Kidney (tissue), 14 donors: ENCODE measurements around the gene ADH7. TPM values are rescaled to one million over a fixed set of nuclear protein-coding genes. Genes with fewer than 3 reads are reported as not detected.

Source experiments
- DNase-seq, 5 donors: peaks; one replicate each; pipeline ENCODE4 v3.0.0-alpha.2; 2013 to 2020
- FAIRE-seq: peaks from 2 replicates; lab custom pipeline; 2012; peaks lifted over from hg19 to GRCh38; lab: Jason Lieb, UNC
- H3K27ac ChIP-seq, 2 donors: one replicate each; pipeline ENCODE4 v1.7.0; 2013; ENCODE audit warnings: low read depth in 2 of 2, low read length in 2 of 2, inconsistent platforms in 1 of 2
- H3K27me3 ChIP-seq: one replicate; pipeline ENCODE4 v1.7.1; 2013; ENCODE audit warnings: low read length, inconsistent platforms; ENCODE audit not compliant: control insufficient read depth, insufficient read depth
- H3K36me3 ChIP-seq, 3 donors: one replicate each; pipeline versions ENCODE4 v1.7.0 to v1.7.1; 2013; ENCODE audit warnings: low read length in 3 of 3, control low read depth in 1 of 3, inconsistent platforms in 1 of 3; ENCODE audit not compliant: insufficient read depth in 3 of 3, control insufficient read depth in 2 of 3
- H3K4me1 ChIP-seq, 3 donors: one replicate each; pipeline versions ENCODE4 v1.7.0 to v1.7.1; 2013; ENCODE audit warnings: low read length in 3 of 3, inconsistent platforms in 1 of 3, low read depth in 1 of 3; ENCODE audit not compliant: control insufficient read depth in 2 of 3, insufficient read depth in 2 of 3
- H3K4me3 ChIP-seq, 3 donors: one replicate each; pipeline versions ENCODE4 v1.7.0 to v1.8.1; 2013; ENCODE audit warnings: low read length in 3 of 3, control low read depth in 1 of 3, inconsistent platforms in 1 of 3
- H3K9ac ChIP-seq, 3 donors: one replicate each; pipeline versions ENCODE4 v1.7.0 to v1.7.1; 2013; ENCODE audit warnings: low read length in 3 of 3, control low read depth in 1 of 3, inconsistent platforms in 1 of 3
- H3K9me3 ChIP-seq, 3 donors: one replicate each; pipeline versions ENCODE4 v1.7.0 to v1.7.1; 2013; ENCODE audit warnings: low read length in 3 of 3, control low read depth in 1 of 3, inconsistent platforms in 1 of 3; ENCODE audit not compliant: control insufficient read depth in 2 of 3, insufficient read depth in 1 of 3
- intact Hi-C: fragments of 100-400 bp; cut with DNase I; formaldehyde crosslinking; loops from one replicate; pipeline ENCODE4 v1.11.1; 2022
- polyA plus RNA-seq: library from polyadenylated mRNA; stranded (reverse); fragments of 350-450 nt; fragmentation: Illumina TruSeq; extraction: RNeasy Lipid Tissue Mini Kit (QIAGEN cat#74804); gene quantifications from one replicate; pipeline ENCODE4 v1.2.3, GENCODE V29; 2014; ENCODE audit warnings: low read depth, low replicate concordance; ENCODE audit not compliant: insufficient read depth
- total RNA-seq: library from RNA; stranded (reverse); fragmentation: NEBNext Ultra II Directional; extraction: Animal tissue kit (Norgen Biotek cat#: 25700); gene quantifications from one replicate; pipeline ENCODE4 v1.2.1, GENCODE V29; 2021
- TF ChIP-seq, protein P1 (sequence below): IDR thresholded peaks from 3 replicates; pipeline ENCODE4 v1.5.1; 2012; ENCODE audit warnings: mild to moderate bottlenecking, moderate library complexity, borderline replicate concordance; ENCODE audit not compliant: insufficient read depth; ENCODE audit errors: extremely low read depth
- donor health status: control.
- donor health status: control.
- donor health status: control.
- donor health status: control.
- donor health status: control.
- donor health status: DM: yes; HTN: yes; CAD: no.
- donor health status: Normal renal cell carcinoma (clear cell type).

The ADH7 gene
- total and polyA plus RNA-seq, 2 donors from 2014 or later: not detected

DNA sequence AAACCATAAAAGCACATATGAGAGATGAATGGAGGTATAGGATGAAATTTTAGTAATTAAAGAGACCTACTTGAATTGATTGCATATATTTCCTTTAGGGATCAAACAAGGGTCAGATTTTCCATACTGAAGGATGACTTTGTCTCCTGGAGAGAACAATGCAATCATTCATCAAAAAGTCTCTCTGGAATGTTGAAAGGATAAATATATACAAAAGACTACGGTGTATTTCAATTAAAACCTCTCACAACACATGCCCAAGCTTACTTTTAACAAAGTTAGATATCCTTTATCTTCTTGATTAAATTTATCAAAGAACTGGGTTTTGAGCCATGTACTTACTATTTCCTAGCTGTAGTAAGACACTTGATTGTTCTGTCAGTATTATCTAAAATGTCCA lies 36.8 kb upstream of the ADH7 start:
- intact Hi-C loops: no loop called here
- Histone ChIP-seq H3K4me1 (no peaks in the 10 kb centered on the region), H3K9me3 (no peaks in the 10 kb centered on the region), H3K9ac (no peak overlapping the region), H3K4me3 (no peak overlapping the region), H3K27ac (no peak overlapping the region), H3K27me3 (no peaks in the 10 kb centered on the region), H3K36me3 (no peaks in the 10 kb centered on the region)
- TF ChIP-seq, protein P1, sequence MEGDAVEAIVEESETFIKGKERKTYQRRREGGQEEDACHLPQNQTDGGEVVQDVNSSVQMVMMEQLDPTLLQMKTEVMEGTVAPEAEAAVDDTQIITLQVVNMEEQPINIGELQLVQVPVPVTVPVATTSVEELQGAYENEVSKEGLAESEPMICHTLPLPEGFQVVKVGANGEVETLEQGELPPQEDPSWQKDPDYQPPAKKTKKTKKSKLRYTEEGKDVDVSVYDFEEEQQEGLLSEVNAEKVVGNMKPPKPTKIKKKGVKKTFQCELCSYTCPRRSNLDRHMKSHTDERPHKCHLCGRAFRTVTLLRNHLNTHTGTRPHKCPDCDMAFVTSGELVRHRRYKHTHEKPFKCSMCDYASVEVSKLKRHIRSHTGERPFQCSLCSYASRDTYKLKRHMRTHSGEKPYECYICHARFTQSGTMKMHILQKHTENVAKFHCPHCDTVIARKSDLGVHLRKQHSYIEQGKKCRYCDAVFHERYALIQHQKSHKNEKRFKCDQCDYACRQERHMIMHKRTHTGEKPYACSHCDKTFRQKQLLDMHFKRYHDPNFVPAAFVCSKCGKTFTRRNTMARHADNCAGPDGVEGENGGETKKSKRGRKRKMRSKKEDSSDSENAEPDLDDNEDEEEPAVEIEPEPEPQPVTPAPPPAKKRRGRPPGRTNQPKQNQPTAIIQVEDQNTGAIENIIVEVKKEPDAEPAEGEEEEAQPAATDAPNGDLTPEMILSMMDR: no peak
- FAIRE-seq: no peak
- no peak for DNase-seq

DNA sequence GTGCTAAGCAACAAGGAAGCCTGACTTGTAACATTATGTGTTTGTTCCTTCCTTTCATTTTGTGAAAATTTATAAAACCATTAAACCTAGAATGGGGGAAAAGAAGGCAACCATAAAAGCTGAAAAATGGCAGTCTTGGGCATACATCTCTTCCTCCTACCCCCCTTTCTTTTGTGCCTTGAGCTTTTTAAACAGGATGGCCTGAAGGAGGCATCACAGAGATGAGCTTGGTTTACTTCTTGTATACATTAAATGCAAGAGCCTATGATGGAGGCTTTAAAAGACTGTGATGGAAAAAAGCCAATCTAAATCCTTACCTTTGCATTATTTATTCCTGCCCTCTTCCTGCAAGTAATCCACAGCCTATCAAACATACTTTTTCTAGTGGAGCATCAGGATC lies 36.2 kb upstream of the ADH7 start:
- intact Hi-C loops: no loop called here
- TF ChIP-seq, protein P1: no peak
- DNase-seq: no peak
- FAIRE-seq: no peak
- Histone ChIP-seq H3K27ac (no peak overlapping the region), H3K27me3 (no peaks in the 10 kb centered on the region), H3K4me3 (no peak overlapping the region), H3K4me1 (no peaks in the 10 kb centered on the region), H3K36me3 (no peaks in the 10 kb centered on the region), H3K9ac (no peak overlapping the region), H3K9me3 (no peaks in the 10 kb centered on the region)

DNA sequence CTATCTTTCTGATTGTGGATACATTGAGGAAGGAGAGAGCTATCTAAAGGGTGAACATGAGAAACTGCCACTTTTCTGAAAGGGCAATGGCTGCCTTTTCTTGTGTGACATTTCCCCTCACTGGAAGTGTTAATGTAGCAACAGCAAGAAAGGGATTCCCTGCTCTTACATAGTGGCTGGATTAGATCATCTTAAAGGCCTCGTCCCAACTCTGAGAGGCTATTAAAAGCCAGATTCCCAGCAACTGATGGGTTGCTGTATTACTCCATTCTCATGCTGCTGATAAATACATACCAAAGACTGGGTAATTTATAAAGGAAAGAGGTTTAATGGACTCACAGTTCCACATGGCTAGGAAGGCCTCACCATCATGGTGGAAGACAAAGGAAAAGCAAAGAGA lies 33.7 kb upstream of the ADH7 start:
- Histone ChIP-seq H3K27me3 (no peaks in the 10 kb centered on the region), H3K4me1 (no peaks in the 10 kb centered on the region), H3K9me3 (no peaks in the 10 kb centered on the region), H3K36me3 (no peaks in the 10 kb centered on the region), H3K27ac (no peak overlapping the region), H3K4me3 (no peak overlapping the region), H3K9ac (no peak overlapping the region)
- FAIRE-seq (no peak), DNase-seq (no peak)
- TF ChIP-seq, protein P1: no peak
- intact Hi-C loops: no loop called here

DNA sequence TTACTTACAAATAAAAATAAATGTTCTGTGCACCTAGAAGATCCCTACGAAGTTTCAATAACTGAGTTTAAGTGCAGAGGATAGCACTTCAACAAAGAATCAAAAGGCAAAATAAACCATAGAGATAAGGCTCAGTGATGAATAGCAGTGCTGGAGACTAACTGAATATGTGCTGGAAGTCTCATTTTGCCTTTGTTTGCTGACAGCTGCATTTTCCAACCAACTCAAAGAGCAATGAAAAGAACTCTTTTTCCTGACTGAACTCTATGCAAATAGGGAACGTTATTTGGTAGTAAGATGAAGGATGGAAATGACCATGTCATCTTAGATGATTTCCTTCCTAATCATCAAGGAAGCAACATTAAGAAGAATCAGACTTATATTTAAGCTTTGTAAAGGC lies 32.7 kb upstream of the ADH7 start:
- Histone ChIP-seq H3K27me3 (no peaks in the 10 kb centered on the region), H3K9ac (no peak overlapping the region), H3K27ac (no peak overlapping the region), H3K4me3 (no peak overlapping the region), H3K9me3 (no peaks in the 10 kb centered on the region), H3K4me1 (no peaks in the 10 kb centered on the region), H3K36me3 (no peaks in the 10 kb centered on the region)
- FAIRE-seq: no peak
- TF ChIP-seq, protein P1: no peak
- no peak for DNase-seq
- intact Hi-C loops: no loop called here
